Neural progenitor cell (in vitro differentiated cells): ENCODE results near the gene KCNH1. TPM values are rescaled to one million over a fixed set of nuclear protein-coding genes. Genes with fewer than 3 reads are reported as not detected.

ENCODE experiments used
- DNase-seq: peaks from one replicate; pipeline ENCODE4 v3.0.0-alpha.2; 2016; ENCODE audit warnings: low spot score
- H2AFZ ChIP-seq: fragments of 200-600 bp; sonication (generic); replicated peaks from 2 replicates; pipeline ENCODE4 v1.6.1; 2016; ENCODE audit warnings: antibody characterized with exemption
- H3F3A ChIP-seq: fragments of 200-600 bp; sonication (generic); 2 replicates; pipeline ENCODE4 v1.6.1; 2016; ENCODE audit warnings: antibody characterized with exemption, low read depth
- H3K27ac ChIP-seq: fragments of 200-600 bp; sonication (generic); 2 replicates; pipeline ENCODE4 v1.5.1; 2016; ENCODE audit warnings: mild to moderate bottlenecking
- H3K27me3 ChIP-seq: fragments of 200-600 bp; sonication (generic); 2 replicates; pipeline ENCODE4 v1.6.1; 2016; ENCODE audit warnings: mild to moderate bottlenecking, moderate library complexity
- H3K36me3 ChIP-seq: fragments of 200-600 bp; sonication (generic); 2 replicates; pipeline ENCODE4 v1.5.1; 2016
- H3K4me1 ChIP-seq: fragments of 200-600 bp; sonication (generic); 2 replicates; pipeline ENCODE4 v1.6.1; 2016; ENCODE audit warnings: mixed run types
- H3K4me2 ChIP-seq: fragments of 200-600 bp; sonication (generic); 2 replicates; pipeline ENCODE4 v1.6.1; 2016
- H3K4me3 ChIP-seq: fragments of 200-600 bp; sonication (generic); 2 replicates; pipeline ENCODE4 v1.5.1; 2016
- H3K79me2 ChIP-seq: fragments of 200-600 bp; sonication (generic); 2 replicates; pipeline ENCODE4 v1.6.1; 2016; ENCODE audit warnings: low read depth
- H3K9ac ChIP-seq: fragments of 200-600 bp; sonication (generic); 2 replicates; pipeline ENCODE4 v1.6.1; 2016
- H3K9me3 ChIP-seq: fragments of 200-600 bp; sonication (generic); 2 replicates; pipeline ENCODE4 v1.5.1; 2016; ENCODE audit warnings: low read depth
- H4K20me1 ChIP-seq: fragments of 200-600 bp; sonication (generic); 2 replicates; pipeline ENCODE4 v1.6.1; 2016; ENCODE audit warnings: low read depth
- H3K27ac Mint-ChIP-seq: 3 replicates; pipeline ENCODE4 v1.8.0; 2021; ENCODE audit warnings: mixed read lengths
- H3K27me3 Mint-ChIP-seq: 2 replicates; pipeline ENCODE4 v1.8.0; 2022; ENCODE audit warnings: low read depth, mild to moderate bottlenecking, inconsistent platforms, moderate library complexity, mixed read lengths; ENCODE audit not compliant: insufficient read depth
- H3K36me3 Mint-ChIP-seq: 3 replicates; pipeline ENCODE4 v1.8.0; 2021; ENCODE audit warnings: mixed read lengths
- H3K4me1 Mint-ChIP-seq: 3 replicates; pipeline ENCODE4 v1.8.0; 2021; ENCODE audit warnings: mixed read lengths
- H3K4me3 Mint-ChIP-seq: 3 replicates; pipeline ENCODE4 v1.8.0; 2021; ENCODE audit warnings: mild to moderate bottlenecking, moderate library complexity, mixed read lengths
- H3K9me3 Mint-ChIP-seq: 3 replicates; pipeline ENCODE4 v1.8.0; 2020; ENCODE audit warnings: mixed read lengths
- CTCF ChIP-seq: fragments of 200-600 bp; sonication (generic); IDR thresholded peaks from 2 replicates; pipeline ENCODE4 v1.5.1; 2017; ENCODE audit warnings: antibody characterized with exemption, mild to moderate bottlenecking
- EZH2 ChIP-seq: fragments of 200-600 bp; sonication (generic); IDR thresholded peaks from 2 replicates; pipeline ENCODE4 v1.6.1; 2017; ENCODE audit warnings: antibody characterized with exemption, mild to moderate bottlenecking, moderate library complexity
- EZH2phosphoT487 ChIP-seq: fragments of 200-600 bp; sonication (generic); IDR thresholded peaks from 2 replicates; pipeline ENCODE4 v1.6.1; 2017; ENCODE audit warnings: antibody characterized with exemption
- total RNA-seq: library from RNA; depleted of rRNA; stranded (reverse); fragments of >200 nt; gene quantifications from 2 replicates; pipeline ENCODE4 v1.2.3, GENCODE V29; 2015; ENCODE audit warnings: low replicate concordance

Gene KCNH1
- total RNA-seq, 1 donor from 2014 or later = 1.6 TPM

- H3K9ac ChIP-seq = no peak overlapping the region
- H3K27ac ChIP-seq = no peak overlapping the region
- DNase-seq = no peak
- peaks cover 13% of the 10 kb centered on the region for H3K4me1 Mint-ChIP-seq
- H3K36me3 Mint-ChIP-seq = no peaks in the 10 kb centered on the region
- no peaks in the 10 kb centered on the region for H3K4me1 ChIP-seq
- H3K79me2 ChIP-seq = no peaks in the 10 kb centered on the region
- TF ChIP-seq CTCF (no peak), EZH2phosphoT487 (no peak), EZH2 (no peak)
- H2AFZ ChIP-seq = no peak overlapping the region
- no peak overlapping the region for H3K27ac Mint-ChIP-seq
- H3K4me3 ChIP-seq = no peak overlapping the region
- H3K4me3 Mint-ChIP-seq = no peak overlapping the region
- H3K36me3 ChIP-seq = no peaks in the 10 kb centered on the region
- no peak overlapping the region for H3K4me2 ChIP-seq
- no peaks in the 10 kb centered on the region for H3K9me3 Mint-ChIP-seq
- no peaks in the 10 kb centered on the region for H3F3A ChIP-seq
- no peaks in the 10 kb centered on the region for H4K20me1 ChIP-seq
- H3K9me3 ChIP-seq = no peaks in the 10 kb centered on the region
- H3K27me3 Mint-ChIP-seq = peaks cover 2% of the 10 kb centered on the region
- H3K27me3 ChIP-seq = no peaks in the 10 kb centered on the region
Measured at GRCh38 chr1:210692796-210693195, 441.2 kb downstream of the KCNH1 start.

- Histone ChIP-seq H3K36me3 (no peaks in the 10 kb centered on the region), H4K20me1 (no peaks in the 10 kb centered on the region), H3K79me2 (no peaks in the 10 kb centered on the region), H3F3A (no peaks in the 10 kb centered on the region), H3K4me3 (no peak overlapping the region), H3K27me3 (no peaks in the 10 kb centered on the region), H3K9me3 (no peaks in the 10 kb centered on the region), H3K4me1 (no peaks in the 10 kb centered on the region), H3K9ac (no peak overlapping the region), H2AFZ (no peak overlapping the region), H3K4me2 (no peak overlapping the region), H3K27ac (no peak overlapping the region)
- no peak overlapping the region for H3K27ac Mint-ChIP-seq
- H3K36me3 Mint-ChIP-seq = no peaks in the 10 kb centered on the region
- no peak overlapping the region for H3K4me3 Mint-ChIP-seq
- peaks cover under 1% of the 10 kb centered on the region for H3K4me1 Mint-ChIP-seq
- DNase-seq = no peak
- no peaks in the 10 kb centered on the region for H3K9me3 Mint-ChIP-seq
- TF ChIP-seq EZH2phosphoT487 = no peak
- TF ChIP-seq CTCF = no peak
- peaks cover 2% of the 10 kb centered on the region for H3K27me3 Mint-ChIP-seq
Measured at GRCh38 chr1:210691039-210691610, 442.8 kb downstream of the KCNH1 start.

GRCh38 chr1:210690236-210690635 lies 443.7 kb downstream of the KCNH1 start:
- Histone ChIP-seq H3F3A (no peaks in the 10 kb centered on the region), H3K79me2 (no peaks in the 10 kb centered on the region), H2AFZ (no peak overlapping the region), H3K4me1 (no peaks in the 10 kb centered on the region), H3K36me3 (no peaks in the 10 kb centered on the region), H3K9ac (no peak overlapping the region), H3K9me3 (no peaks in the 10 kb centered on the region), H3K27ac (no peak overlapping the region), H4K20me1 (no peaks in the 10 kb centered on the region), H3K27me3 (no peaks in the 10 kb centered on the region), H3K4me2 (no peak overlapping the region), H3K4me3 (no peak overlapping the region)
- H3K27me3 Mint-ChIP-seq = peaks cover 2% of the 10 kb centered on the region
- H3K9me3 Mint-ChIP-seq = no peaks in the 10 kb centered on the region
- TF ChIP-seq EZH2phosphoT487 (no peak), CTCF (no peak), EZH2 (no peak)
- H3K27ac Mint-ChIP-seq = no peak overlapping the region
- DNase-seq = no peak
- H3K4me3 Mint-ChIP-seq = no peak overlapping the region
- H3K36me3 Mint-ChIP-seq = no peaks in the 10 kb centered on the region
- no peaks in the 10 kb centered on the region for H3K4me1 Mint-ChIP-seq
